ENCODE measurements around the gene SLC7A5. TPM values are rescaled to one million over a fixed set of nuclear protein-coding genes. Genes with fewer than 3 reads are reported as not detected.

SLC7A5 gene
- total and polyA plus RNA-seq, 2 donors (not counting 3 experiments of a cell fraction or from before 2014, with no cell fraction given), result 14.1 to 29.2 TPM

DNA sequence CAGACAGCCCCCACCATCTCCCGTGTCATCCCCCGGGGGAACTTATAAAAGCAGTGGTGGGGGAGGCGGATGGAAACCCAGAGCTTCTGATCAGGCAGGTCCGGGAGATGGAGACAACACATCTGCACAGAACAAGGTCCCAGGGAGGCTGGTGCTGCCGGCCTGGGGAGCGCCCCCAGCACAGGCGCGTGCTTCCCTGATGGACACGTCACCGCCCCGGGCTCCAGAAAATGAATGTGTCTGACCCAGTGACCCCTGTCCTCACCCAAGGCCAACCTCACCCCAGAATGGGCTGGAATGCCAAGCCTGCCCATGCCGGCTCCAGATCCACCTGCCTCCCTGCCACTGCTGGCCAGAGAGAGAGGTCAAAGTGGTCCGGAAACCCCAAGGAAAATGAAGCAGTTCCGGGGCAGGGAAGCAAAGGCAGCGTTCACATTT lies 12.5 kb downstream of the SLC7A5 start:
- H3K9me3 ChIP-seq (replicated peaks; ENCODE audit: control insufficient read depth, insufficient read depth, low read length), result no peaks in the 10 kb centered on the region
- no peak overlapping the region for H3K9ac ChIP-seq (replicated peaks; ENCODE audit: extremely low read depth, insufficient read depth, low read length)
- ChIA-PET CTCF (interaction anchor here (1.0 to 1.9 kb wide), 2 partner anchors 15 to 78 kb away, joined by 4 to 7 read pairs; no protein-coding TSS in a partner anchor), POLR2A (no interaction called here)
- H3K27ac ChIP-seq (ENCODE audit: insufficient read depth, low read depth, low read length), result no peak overlapping the region
- H4K20me1 ChIP-seq (replicated peaks; ENCODE audit: control insufficient read depth, extremely low read depth, insufficient read depth, low read length), result no peaks in the 10 kb centered on the region
- FAIRE-seq, result no peak
- no peaks in the 10 kb centered on the region for H3K27me3 ChIP-seq (ENCODE audit: control insufficient read depth in 2 of 2, insufficient read depth in 2 of 2, low read length in 2 of 2)
- H3K36me3 ChIP-seq (ENCODE audit: control insufficient read depth in 2 of 2, extremely low read depth in 1 of 2, insufficient read depth in 2 of 2, low read length in 2 of 2), result peaks cover 0 to 2% of the 10 kb centered on the region in 2 experiments
- TF ChIP-seq POLR2AphosphoS5 (IDR thresholded peaks at IDR 0.05; ENCODE audit: insufficient read depth, low read depth, low read length), result no peak
- TF ChIP-seq JUN (IDR thresholded peaks at IDR 0.05; ENCODE audit: borderline replicate concordance, insufficient read depth, insufficient read length, low read depth), result no peak
- dilution Hi-C loops (cut with MboI; ENCODE audit: extremely low pct_ligation_motif_present, low sequenced_read_pairs) (no loop called here), intact Hi-C loops (cut with micrococcal nuclease) (no loop called here)
- H2AFZ ChIP-seq (ENCODE audit: low read depth, low read length), result no peak overlapping the region
- H3K9me1 ChIP-seq (replicated peaks; ENCODE audit: control insufficient read depth, extremely low read depth, insufficient read depth, low read length), result no peaks in the 10 kb centered on the region
- no TSS peak for BruUV-seq (replicated peaks)
- H3K4me3 ChIP-seq (replicated peaks in 1 of 3; ENCODE audit: insufficient read depth in 1 of 3, low read depth in 1 of 3, low read length in 3 of 3), result no peak overlapping the region
- H3K4me1 ChIP-seq (ENCODE audit: control insufficient read depth, extremely low read depth, insufficient read depth, low read length), result peaks cover 7% of the 10 kb centered on the region
- peaks cover 89% of the 10 kb centered on the region for H3K79me2 ChIP-seq (ENCODE audit: control insufficient read depth, insufficient read depth, low read length)
- DNase-seq (ENCODE audit: low read depth, low spot score), result no peak
- H3K4me2 ChIP-seq (ENCODE audit: insufficient read depth, low read length), result no peak overlapping the region

DNA sequence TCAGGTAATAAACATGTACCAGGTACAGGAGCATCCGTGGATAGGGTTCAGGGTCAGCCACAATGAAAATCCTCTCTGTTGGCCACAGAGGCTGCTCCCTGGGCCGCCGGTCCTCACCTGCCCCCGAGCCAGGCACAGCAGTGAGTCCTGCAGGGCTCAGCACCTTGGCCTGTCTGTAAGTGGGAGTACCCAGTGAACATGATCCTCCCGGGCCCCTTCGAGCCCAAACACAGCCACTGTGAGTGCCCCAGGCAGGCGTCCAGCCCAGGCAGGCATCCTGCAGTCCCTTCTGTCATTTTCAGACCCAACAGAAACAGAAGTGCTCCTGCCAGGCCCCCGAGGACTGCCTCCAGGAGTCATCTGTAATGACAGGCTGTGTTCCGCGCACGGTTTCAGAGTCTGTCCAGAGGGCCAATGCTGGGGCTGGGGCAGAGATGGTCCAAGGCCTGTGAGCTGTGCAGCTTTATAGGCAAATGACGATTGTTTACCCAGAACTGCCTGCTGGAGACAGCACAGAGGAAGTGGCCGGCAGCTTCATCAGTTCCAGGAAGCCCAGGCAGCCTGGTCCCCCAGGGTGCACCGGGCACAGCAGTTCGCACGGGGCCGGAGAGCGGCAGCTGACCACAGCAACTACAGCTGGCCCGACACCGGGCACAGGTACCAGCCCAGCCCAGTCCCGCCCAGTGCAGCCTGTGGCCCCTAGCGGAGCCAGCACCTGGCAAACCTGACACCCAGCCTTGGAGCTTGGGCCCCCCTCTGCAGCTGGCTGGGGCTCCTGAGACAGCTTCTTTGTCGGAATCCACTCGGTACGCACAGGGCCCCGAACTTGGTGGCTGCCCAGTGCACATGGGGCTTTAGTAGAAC lies 13.2 kb downstream of the SLC7A5 start:
- H3K4me2 ChIP-seq (ENCODE audit: insufficient read depth, low read length), result no peak overlapping the region
- TF ChIP-seq MAX (IDR thresholded peaks at IDR 0.05; ENCODE audit: insufficient read depth, insufficient read length) (no peak), EZH2 (IDR thresholded peaks at IDR 0.05; ENCODE audit: borderline replicate concordance, low read depth, low read length, severe bottlenecking) (no peak), JUN (IDR thresholded peaks at IDR 0.05; ENCODE audit: borderline replicate concordance, insufficient read depth, insufficient read length, low read depth) (no peak), POLR2A (IDR thresholded peaks at IDR 0.05; ENCODE audit: low read depth, low read length) (no peak), GATA2 (IDR thresholded peaks at IDR 0.05; ENCODE audit: insufficient read depth, insufficient read length, low read depth, low read length) (no peak), POLR2AphosphoS5 (IDR thresholded peaks at IDR 0.05; ENCODE audit: insufficient read depth, low read depth, low read length) (no peak), MYC (IDR thresholded peaks at IDR 0.05; ENCODE audit: low read depth, low read length) (no peak), FOS (IDR thresholded peaks at IDR 0.05; ENCODE audit: borderline replicate concordance, insufficient read depth, low read length) (no peak)
- TF ChIP-seq, protein P1, sequence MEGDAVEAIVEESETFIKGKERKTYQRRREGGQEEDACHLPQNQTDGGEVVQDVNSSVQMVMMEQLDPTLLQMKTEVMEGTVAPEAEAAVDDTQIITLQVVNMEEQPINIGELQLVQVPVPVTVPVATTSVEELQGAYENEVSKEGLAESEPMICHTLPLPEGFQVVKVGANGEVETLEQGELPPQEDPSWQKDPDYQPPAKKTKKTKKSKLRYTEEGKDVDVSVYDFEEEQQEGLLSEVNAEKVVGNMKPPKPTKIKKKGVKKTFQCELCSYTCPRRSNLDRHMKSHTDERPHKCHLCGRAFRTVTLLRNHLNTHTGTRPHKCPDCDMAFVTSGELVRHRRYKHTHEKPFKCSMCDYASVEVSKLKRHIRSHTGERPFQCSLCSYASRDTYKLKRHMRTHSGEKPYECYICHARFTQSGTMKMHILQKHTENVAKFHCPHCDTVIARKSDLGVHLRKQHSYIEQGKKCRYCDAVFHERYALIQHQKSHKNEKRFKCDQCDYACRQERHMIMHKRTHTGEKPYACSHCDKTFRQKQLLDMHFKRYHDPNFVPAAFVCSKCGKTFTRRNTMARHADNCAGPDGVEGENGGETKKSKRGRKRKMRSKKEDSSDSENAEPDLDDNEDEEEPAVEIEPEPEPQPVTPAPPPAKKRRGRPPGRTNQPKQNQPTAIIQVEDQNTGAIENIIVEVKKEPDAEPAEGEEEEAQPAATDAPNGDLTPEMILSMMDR (IDR thresholded peaks at IDR 0.05; ENCODE audit: extremely low read depth in 1 of 2, insufficient read depth in 1 of 2, low read depth in 1 of 2, low read length in 2 of 2), result no peak
- dilution Hi-C loops (cut with MboI; ENCODE audit: extremely low pct_ligation_motif_present, low sequenced_read_pairs), result no loop called here
- ChIA-PET POLR2A (no interaction called here), CTCF (interaction anchor here (1.0 to 1.9 kb wide), 2 partner anchors 15 to 77 kb away, joined by 4 to 7 read pairs; no protein-coding TSS in a partner anchor)
- no peaks in the 10 kb centered on the region for H3K27me3 ChIP-seq (ENCODE audit: control insufficient read depth in 2 of 2, insufficient read depth in 2 of 2, low read length in 2 of 2)
- H3K9me3 ChIP-seq (replicated peaks; ENCODE audit: control insufficient read depth, insufficient read depth, low read length), result no peaks in the 10 kb centered on the region
- FAIRE-seq (no peak), DNase-seq (ENCODE audit: low read depth, low spot score) (no peak)
- H3K9me1 ChIP-seq (replicated peaks; ENCODE audit: control insufficient read depth, extremely low read depth, insufficient read depth, low read length), result no peaks in the 10 kb centered on the region
- H2AFZ ChIP-seq (ENCODE audit: low read depth, low read length), result no peak overlapping the region
- no peaks in the 10 kb centered on the region for H4K20me1 ChIP-seq (replicated peaks; ENCODE audit: control insufficient read depth, extremely low read depth, insufficient read depth, low read length)
- intact Hi-C loops (cut with micrococcal nuclease), result no loop called here
- no peak overlapping the region for H3K9ac ChIP-seq (replicated peaks; ENCODE audit: extremely low read depth, insufficient read depth, low read length)
- H3K27ac ChIP-seq (ENCODE audit: insufficient read depth, low read depth, low read length), result no peak overlapping the region
- peaks cover 7% of the 10 kb centered on the region for H3K4me1 ChIP-seq (ENCODE audit: control insufficient read depth, extremely low read depth, insufficient read depth, low read length)
- BruUV-seq (replicated peaks), result no TSS peak
- H3K36me3 ChIP-seq (ENCODE audit: control insufficient read depth in 2 of 2, extremely low read depth in 1 of 2, insufficient read depth in 2 of 2, low read length in 2 of 2), result peaks cover 0 to 2% of the 10 kb centered on the region in 2 experiments
- peaks cover 83% of the 10 kb centered on the region for H3K79me2 ChIP-seq (ENCODE audit: control insufficient read depth, insufficient read depth, low read length)
- no peak overlapping the region for H3K4me3 ChIP-seq (replicated peaks in 1 of 3; ENCODE audit: insufficient read depth in 1 of 3, low read depth in 1 of 3, low read length in 3 of 3)
